GM21825 (cell line): Measurements from ENCODE around the gene ACADSB.

ENCODE experiments used
- ATAC-seq: cut with Tn5 transposase; IDR thresholded peaks from one replicate; pipeline ENCODE4 v1.9.1; 2021; ENCODE audit warnings: mild to moderate bottlenecking, moderate library complexity; ENCODE audit not compliant: unreplicated experiment

Gene ACADSB

GRCh38 chr10:123093489-123093888, 84.7 kb downstream of the ACADSB start:
- no peak for ATAC-seq

- no peak for ATAC-seq
Observed at GRCh38 chr10:123096452-123096851, 87.6 kb downstream of the ACADSB start.

- ATAC-seq: no peak
Observed at GRCh38 chr10:123097039-123097438, 88.2 kb downstream of the ACADSB start.

- ATAC-seq: no peak
Observed at GRCh38 chr10:123100030-123100762, 91.4 kb downstream of the ACADSB start.

- ATAC-seq: no peak
Observed at GRCh38 chr10:123101872-123102271, 93.1 kb downstream of the ACADSB start.

- ATAC-seq: no peak
Observed at GRCh38 chr10:123102673-123103072, 93.9 kb downstream of the ACADSB start.

- no peak for ATAC-seq
Observed at GRCh38 chr10:123103944-123104343, 95.1 kb downstream of the ACADSB start.
